Measurements from ENCODE around the gene HNMT. TPM values are rescaled to one million over a fixed set of nuclear protein-coding genes. Genes with fewer than 3 reads are reported as not detected.
A peak's percentile ranks its signal among the peaks of the same experiment; 100 is the strongest.

Gene HNMT
- total and polyA plus RNA-seq, 2 of the 13 experiments (the other 11 are each of a cell fraction or from before 2014, with no cell fraction given): 279 to 309 TPM

DNA sequence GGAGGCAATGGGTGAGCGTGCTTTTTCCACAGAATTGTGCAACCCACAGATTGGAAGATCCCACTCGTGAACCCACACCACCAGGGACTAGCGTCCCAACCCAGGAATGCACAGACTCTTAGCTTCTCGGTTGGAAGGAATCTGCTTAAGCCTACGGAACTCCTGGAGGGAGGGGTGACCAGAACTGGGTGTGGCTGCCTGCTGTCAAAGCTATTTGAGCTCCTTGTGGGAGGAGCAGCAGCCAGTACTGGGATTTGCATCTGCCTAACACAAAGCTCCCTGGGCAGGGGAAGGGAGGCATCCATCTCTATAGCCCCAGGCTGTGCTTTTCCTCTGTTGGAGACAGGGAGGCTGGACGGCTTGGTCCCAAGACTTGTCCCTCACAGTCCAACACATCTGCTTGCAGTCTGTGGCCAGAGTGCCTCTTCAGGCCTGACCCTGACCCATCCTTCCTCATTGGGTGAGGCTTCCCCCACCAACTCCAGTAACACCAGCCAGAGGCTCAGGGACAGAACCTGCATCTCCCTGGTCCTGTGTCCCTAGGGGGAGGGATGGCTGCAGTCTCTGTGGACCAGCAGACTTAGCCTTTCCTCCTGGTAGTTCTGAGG lies 27.9 kb downstream of the HNMT start (continued):
- TF ChIP-seq, protein P1, sequence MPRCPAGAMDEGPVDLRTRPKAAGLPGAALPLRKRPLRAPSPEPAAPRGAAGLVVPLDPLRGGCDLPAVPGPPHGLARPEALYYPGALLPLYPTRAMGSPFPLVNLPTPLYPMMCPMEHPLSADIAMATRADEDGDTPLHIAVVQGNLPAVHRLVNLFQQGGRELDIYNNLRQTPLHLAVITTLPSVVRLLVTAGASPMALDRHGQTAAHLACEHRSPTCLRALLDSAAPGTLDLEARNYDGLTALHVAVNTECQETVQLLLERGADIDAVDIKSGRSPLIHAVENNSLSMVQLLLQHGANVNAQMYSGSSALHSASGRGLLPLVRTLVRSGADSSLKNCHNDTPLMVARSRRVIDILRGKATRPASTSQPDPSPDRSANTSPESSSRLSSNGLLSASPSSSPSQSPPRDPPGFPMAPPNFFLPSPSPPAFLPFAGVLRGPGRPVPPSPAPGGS (CRISPR knock-in tag; IDR thresholded peaks at IDR 0.05): 0 out of 2 replicates have a peak, but pooled peaks have one; percentile 73
- TF ChIP-seq ARID2 (CRISPR knock-in tag; IDR thresholded peaks at IDR 0.05; ENCODE audit: borderline replicate concordance) (no peak), ZNF550 (CRISPR knock-in tag; IDR thresholded peaks at IDR 0.05; ENCODE audit: borderline replicate concordance) (no peak), SMARCE1 (IDR thresholded peaks at IDR 0.05; ENCODE audit: borderline replicate concordance) (no peak), KLF15 (CRISPR knock-in tag; IDR thresholded peaks at IDR 0.05; ENCODE audit: borderline replicate concordance) (no peak), HIVEP1 (CRISPR knock-in tag; IDR thresholded peaks at IDR 0.05) (no peak), ZNF660 (CRISPR knock-in tag; IDR thresholded peaks at IDR 0.05; ENCODE audit: borderline replicate concordance, low read depth) (no peak), HNRNPK (IDR thresholded peaks at IDR 0.05; ENCODE audit: low read depth, low read length, poor library complexity, severe bottlenecking) (no peak), PAWR (CRISPR knock-in tag; IDR thresholded peaks at IDR 0.05; ENCODE audit: borderline replicate concordance) (no peak), TARDBP (CRISPR knock-in tag; IDR thresholded peaks at IDR 0.05) (no peak), ZBTB1 (CRISPR knock-in tag; IDR thresholded peaks at IDR 0.05; ENCODE audit: borderline replicate concordance) (no peak), AKAP8 (CRISPR knock-in tag; IDR thresholded peaks at IDR 0.05) (peak; percentile 74; the same call in 1 of the 2 replicates), KAT7 (CRISPR knock-in tag; IDR thresholded peaks at IDR 0.05; ENCODE audit: borderline replicate concordance) (0 out of 2 replicates have a peak, but pooled peaks have one; percentile 34), NFE2L1 (CRISPR knock-in tag; IDR thresholded peaks at IDR 0.05; ENCODE audit: borderline replicate concordance) (0 out of 2 replicates have a peak, but pooled peaks have one; percentile 23), HCFC1 (IDR thresholded peaks at IDR 0.05; ENCODE audit: low read depth, low read length) (no peak)
- TF ChIP-seq, protein P2, sequence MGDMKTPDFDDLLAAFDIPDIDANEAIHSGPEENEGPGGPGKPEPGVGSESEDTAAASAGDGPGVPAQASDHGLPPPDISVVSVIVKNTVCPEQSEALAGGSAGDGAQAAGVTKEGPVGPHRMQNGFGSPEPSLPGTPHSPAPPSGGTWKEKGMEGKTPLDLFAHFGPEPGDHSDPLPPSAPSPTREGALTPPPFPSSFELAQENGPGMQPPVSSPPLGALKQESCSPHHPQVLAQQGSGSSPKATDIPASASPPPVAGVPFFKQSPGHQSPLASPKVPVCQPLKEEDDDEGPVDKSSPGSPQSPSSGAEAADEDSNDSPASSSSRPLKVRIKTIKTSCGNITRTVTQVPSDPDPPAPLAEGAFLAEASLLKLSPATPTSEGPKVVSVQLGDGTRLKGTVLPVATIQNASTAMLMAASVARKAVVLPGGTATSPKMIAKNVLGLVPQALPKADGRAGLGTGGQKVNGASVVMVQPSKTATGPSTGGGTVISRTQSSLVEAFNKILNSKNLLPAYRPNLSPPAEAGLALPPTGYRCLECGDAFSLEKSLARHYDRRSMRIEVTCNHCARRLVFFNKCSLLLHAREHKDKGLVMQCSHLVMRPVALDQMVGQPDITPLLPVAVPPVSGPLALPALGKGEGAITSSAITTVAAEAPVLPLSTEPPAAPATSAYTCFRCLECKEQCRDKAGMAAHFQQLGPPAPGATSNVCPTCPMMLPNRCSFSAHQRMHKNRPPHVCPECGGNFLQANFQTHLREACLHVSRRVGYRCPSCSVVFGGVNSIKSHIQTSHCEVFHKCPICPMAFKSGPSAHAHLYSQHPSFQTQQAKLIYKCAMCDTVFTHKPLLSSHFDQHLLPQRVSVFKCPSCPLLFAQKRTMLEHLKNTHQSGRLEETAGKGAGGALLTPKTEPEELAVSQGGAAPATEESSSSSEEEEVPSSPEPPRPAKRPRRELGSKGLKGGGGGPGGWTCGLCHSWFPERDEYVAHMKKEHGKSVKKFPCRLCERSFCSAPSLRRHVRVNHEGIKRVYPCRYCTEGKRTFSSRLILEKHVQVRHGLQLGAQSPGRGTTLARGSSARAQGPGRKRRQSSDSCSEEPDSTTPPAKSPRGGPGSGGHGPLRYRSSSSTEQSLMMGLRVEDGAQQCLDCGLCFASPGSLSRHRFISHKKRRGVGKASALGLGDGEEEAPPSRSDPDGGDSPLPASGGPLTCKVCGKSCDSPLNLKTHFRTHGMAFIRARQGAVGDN (CRISPR knock-in tag; IDR thresholded peaks at IDR 0.05): peak; percentile 65
- TF ChIP-seq, protein P3, sequence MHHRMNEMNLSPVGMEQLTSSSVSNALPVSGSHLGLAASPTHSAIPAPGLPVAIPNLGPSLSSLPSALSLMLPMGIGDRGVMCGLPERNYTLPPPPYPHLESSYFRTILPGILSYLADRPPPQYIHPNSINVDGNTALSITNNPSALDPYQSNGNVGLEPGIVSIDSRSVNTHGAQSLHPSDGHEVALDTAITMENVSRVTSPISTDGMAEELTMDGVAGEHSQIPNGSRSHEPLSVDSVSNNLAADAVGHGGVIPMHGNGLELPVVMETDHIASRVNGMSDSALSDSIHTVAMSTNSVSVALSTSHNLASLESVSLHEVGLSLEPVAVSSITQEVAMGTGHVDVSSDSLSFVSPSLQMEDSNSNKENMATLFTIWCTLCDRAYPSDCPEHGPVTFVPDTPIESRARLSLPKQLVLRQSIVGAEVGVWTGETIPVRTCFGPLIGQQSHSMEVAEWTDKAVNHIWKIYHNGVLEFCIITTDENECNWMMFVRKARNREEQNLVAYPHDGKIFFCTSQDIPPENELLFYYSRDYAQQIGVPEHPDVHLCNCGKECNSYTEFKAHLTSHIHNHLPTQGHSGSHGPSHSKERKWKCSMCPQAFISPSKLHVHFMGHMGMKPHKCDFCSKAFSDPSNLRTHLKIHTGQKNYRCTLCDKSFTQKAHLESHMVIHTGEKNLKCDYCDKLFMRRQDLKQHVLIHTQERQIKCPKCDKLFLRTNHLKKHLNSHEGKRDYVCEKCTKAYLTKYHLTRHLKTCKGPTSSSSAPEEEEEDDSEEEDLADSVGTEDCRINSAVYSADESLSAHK (CRISPR knock-in tag; IDR thresholded peaks at IDR 0.05; ENCODE audit: borderline replicate concordance): no peak
- TF ChIP-seq, protein P4, sequence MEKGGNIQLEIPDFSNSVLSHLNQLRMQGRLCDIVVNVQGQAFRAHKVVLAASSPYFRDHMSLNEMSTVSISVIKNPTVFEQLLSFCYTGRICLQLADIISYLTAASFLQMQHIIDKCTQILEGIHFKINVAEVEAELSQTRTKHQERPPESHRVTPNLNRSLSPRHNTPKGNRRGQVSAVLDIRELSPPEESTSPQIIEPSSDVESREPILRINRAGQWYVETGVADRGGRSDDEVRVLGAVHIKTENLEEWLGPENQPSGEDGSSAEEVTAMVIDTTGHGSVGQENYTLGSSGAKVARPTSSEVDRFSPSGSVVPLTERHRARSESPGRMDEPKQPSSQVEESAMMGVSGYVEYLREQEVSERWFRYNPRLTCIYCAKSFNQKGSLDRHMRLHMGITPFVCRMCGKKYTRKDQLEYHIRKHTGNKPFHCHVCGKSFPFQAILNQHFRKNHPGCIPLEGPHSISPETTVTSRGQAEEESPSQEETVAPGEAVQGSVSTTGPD (CRISPR knock-in tag; IDR thresholded peaks at IDR 0.05): no peak

Data from HepG2 (cell line).